Hepatocyte (in vitro differentiated cells): ENCODE measurements around the gene MKRN2.
"Not testable (repeated sequence)": the region's sequence is repeated elsewhere in the genome, so short reads cannot be mapped to it uniquely, and the experiment has no call there.

Experiments
- CTCF ChIP-seq: fragments of 200-600 bp; sonication (generic); IDR thresholded peaks from 2 replicates; pipeline ENCODE4 v1.5.1; 2016; ENCODE audit warnings: antibody characterized with exemption, mild to moderate bottlenecking; ENCODE audit not compliant: poor library complexity
- EZH2 ChIP-seq: fragments of 200-600 bp; sonication (generic); IDR thresholded peaks from 2 replicates; pipeline ENCODE4 v1.6.1; 2016; ENCODE audit warnings: antibody characterized with exemption, mild to moderate bottlenecking, borderline replicate concordance

- not testable (repeated sequence) for TF ChIP-seq CTCF, EZH2
Measured at GRCh38 chr3:12624964-12625363, 68.1 kb downstream of the MKRN2 start.
